DOHH2 (cell line): ENCODE results near the gene OLFML2A.

ENCODE experiments used
- CTCF ChIP-seq: fragments of 200-600 bp; sonication (generic); IDR thresholded peaks from one replicate; pipeline ENCODE4 v1.5.1; 2014; ENCODE audit warnings: antibody characterized with exemption, mild to moderate bottlenecking, low read depth, low read length; ENCODE audit not compliant: poor library complexity, severe bottlenecking
- EZH2phosphoT487 ChIP-seq: fragments of 200-600 bp; sonication (generic); IDR thresholded peaks from 2 replicates; pipeline ENCODE4 v1.6.1; 2017; ENCODE audit warnings: borderline replicate concordance, mild to moderate bottlenecking, antibody characterized with exemption, low read length, moderate library complexity, mixed read lengths

- no peak for TF ChIP-seq CTCF
- TF ChIP-seq EZH2phosphoT487, result no peak
These were observed 51.8 kb downstream of the OLFML2A start for GRCh38 chr9:124828489-124829333.
